ENCODE results near the gene TNNC1.

Gene TNNC1

DNA sequence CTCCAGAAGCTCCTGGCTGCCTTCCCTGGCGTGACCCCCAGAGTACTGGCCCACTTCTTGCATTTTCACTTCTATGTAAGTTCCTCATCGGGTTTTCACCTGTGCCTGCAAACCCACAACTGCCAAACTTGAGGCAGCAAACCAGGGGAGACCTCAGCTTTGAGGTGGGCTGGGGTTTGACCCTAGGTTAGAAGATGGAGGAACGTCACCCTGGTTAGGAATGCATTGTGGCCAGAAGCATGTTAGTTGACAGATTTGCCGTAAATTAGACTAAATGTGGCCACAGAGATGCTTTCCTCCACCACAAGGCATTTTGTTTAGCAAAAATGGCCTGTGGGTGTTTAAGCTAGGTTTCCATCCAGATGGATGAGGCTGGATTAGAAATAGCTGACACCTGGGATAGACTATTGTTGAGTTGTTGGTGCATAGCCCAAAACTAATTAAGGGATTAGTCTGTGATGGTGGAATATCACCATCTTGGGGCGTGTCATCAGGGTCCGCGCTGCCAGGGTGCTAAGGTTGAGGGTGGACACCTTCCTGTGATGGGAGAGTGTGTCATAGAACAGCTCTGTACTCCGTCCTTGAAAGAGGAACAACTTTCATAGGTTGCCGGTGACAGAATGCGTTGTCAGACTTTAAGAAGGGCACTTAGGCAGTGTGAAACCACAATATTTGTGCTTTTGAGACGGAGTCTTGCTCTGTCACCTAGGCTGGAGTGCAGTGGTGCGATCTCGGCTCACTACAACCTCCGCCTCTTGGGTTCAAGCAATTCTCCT is 5.1 kb upstream of the TNNC1 start:
- no peak for DNase-seq (ENCODE audit: low read depth)

DNA sequence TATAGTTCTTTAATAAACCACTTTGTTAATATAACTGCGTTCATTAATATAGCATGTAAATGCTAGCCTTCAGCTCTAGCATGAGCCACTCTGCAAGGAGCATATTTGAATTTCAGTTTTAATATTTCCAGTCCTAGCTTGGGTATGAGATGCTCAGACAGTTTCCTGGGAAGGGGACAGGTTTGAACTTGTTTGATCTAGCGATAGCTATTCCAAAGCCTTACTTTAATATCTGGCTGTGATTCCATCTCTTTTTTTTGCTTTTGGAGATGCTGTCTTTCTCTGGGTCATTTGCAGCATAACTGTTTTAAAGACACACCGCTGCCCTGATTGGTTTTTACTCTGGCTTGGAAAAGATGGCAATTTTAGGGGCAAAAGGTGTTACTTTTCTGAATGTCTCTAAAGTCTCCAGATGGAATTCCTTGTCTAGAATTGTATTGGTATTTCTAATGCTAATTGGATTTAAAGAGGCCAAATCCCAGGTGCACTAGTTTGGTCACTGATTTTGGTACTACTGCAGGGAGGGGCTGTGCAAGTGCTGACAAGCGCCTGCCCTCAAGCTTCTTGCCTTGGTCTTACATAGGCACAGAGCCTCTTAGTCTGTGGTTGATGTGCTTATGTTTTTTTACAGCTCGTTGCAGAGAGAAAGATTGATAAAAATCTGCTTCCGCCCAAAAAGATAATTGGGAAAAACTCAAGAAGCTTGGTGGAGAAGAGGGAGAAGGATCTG is 4.4 kb upstream of the TNNC1 start:
- DNase-seq (ENCODE audit: low read depth), result no peak

DNA sequence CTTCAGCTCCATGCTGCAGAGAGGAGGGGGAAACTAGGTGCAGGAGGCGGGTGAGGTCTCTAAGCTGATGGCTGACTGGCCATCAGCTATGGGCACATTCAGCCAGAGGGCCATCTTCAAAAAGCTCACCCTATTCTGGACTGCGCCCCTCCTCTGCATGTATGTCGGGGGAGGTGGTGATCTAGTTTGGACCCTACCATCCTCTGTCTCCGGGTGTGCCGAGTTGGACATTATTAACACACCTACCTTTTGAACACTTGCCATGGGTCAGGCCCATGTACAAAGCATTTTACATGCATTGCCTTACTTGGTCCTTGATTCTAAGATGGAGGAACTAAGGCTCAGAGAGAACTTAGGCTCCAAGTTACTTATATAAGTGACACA is 3.0 kb upstream of the TNNC1 start:
- DNase-seq (ENCODE audit: low read depth), result no peak

DNA sequence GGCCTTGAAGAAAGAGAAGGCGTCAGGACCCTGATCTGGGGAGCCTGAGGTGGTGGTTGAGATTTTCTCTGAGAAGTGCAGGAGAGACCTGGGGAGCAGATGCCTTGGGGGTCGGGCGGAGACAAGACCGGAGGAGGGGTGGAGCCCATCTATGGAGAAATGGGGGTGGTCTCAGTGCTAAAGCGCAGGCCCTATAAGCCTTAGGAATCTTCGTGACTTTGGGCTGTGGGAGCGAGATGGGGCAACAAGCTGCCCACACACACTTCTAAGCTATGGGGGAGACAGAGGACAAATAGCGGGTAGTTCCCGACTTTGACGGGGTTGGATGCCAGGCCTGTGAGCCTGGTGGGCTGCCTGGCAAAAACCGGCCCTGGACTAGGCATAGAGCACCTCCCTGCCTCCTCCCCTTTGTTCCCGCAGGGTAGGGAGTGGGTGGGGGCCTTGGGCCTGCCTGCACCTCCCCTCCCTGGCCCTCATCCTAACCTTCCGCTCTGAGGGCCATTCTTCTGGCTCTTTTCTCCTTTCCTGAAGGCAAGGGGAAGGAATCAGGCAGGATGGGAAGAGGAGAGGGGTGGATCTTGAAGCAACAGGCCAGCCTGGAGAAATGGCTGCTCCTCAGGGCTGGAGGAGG is 2.4 kb upstream of the TNNC1 start:
- no peak for DNase-seq (ENCODE audit: low read depth)

DNA sequence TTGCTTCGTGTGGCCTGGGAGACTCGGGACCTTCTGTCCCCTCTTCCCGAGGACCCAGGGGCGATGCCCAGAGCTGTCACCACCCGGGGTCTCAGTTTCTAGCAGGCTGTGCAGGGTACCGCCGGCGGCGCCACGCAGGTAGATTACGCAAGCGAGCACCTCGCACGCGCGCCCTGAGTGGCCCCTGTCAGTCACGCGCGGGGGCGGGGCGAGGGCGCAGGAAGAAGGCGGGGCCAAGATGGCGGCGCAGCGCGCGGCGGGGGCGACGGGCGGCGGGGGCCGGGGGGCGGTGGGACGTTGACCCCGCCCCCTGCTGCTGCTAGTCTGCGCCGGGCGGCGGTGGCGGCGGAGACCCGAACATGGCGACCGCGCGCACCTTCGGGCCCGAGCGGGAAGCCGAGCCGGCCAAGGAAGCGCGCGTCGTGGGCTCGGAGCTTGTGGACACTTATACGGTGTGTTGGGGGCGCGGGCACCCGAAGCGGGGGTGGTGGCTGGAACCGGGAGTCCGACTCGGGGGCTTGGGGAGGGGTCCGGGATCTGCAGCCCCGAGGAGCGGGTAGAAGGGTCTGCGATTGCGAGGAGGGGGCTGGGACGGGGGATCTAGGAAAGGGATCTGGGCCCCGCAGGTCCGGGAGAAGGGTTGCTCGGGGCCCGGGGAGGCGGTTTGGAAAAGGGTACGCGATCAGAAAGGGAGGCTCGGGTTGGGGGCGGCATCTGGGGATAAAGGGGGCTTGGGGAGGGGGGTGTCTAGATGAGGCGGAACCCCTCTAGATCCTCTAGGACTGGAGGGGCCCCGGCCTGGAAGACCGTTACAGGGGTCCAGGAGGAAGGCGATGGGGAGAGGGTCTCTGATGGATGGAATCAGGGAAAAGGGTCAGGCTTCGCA is 1.7 kb upstream of the TNNC1 start, which contains the start of gene NISCH:
Gene NISCH (plus strand): TSS at position 322 of the 886 bp plus-strand sequence. CDS start 38 bp downstream, at position 360.
- peak; percentile 97 for DNase-seq (ENCODE audit: low read depth)

DNA sequence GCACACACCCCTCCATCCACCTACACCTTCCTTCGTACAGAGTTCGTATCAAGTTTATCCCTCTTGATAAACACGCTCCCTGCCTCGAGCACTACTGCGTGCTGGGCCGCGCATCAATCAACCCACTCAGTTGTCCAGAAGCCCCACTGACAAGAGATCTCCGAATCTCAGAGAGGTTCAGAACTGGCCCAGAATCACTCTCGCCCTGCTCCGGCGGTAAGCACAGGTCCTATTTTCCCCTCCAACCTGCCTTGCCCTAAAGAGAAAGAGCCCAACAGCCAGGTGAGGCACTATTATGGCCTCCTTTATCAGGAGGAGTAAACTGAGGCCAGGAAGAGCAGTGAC is 1.1 kb upstream of the TNNC1 start:
- no peak for DNase-seq (ENCODE audit: low read depth)

DNA sequence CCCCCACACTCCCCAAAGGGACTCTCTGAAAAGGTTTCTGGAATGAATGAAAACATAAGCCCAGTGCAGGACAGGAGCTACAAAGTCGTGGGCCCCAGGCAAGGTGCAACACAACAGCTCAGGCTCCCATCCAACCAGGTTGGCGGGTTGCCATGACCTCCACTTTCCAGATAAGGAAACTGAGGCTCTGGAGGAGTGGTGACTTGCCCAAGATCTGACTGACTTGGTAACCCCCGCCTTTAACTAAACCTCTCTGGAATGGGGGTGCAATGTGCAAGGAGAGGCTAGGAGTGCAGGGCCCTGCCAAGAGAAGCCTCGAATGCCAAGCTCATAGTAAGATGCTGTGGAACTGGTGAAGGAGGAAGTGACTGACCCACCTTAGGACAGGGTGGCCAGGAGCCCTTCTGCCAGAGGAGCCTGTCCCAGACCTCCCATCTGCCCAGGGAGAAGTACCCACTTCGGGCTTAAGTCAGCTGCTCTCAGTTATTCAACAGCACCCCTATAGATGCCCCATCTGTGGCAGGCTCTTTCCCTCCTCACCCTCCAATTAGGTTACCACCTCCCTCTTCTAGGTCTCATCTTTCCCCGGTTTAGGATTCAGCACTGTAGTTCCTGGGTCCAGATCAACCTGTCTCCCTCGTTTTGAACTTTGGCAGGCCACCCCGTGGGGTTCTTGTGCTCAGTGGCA is 553 bp upstream of the TNNC1 start:
- DNase-seq (ENCODE audit: low read depth), result no peak

DNA sequence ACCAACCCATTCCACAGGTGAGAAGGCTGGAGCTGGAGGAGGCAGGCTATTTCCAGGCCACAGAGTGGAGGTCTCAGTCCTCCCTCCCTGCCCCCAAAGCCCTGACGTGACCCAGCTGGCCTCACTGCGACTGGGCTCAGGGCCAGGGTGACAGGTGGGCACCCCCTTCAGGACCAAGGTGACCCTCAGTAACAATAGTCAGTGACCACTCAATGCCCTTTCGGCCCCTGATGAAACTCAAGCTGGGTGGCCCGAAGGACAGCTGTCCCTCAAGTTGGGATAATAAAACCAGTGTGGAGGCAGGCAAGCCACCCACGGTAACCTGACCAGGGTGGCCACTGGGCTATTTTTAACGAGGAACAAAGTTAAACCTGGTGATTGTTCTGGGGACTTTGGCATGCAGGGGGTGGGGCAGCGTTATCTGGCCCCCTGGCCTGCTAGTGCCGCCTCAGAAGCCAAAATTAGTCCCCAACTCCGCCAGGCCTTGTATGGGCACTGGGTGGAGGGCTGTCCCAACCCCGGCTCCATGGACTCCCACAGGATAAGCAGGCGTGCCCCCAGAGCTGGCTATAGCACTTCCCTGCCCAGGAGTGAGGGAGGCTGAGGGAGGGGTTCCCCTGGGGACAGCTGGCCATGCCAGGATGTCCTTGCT is 1.1 kb downstream of the TNNC1 start:
- no peak for DNase-seq (ENCODE audit: low read depth)

DNA sequence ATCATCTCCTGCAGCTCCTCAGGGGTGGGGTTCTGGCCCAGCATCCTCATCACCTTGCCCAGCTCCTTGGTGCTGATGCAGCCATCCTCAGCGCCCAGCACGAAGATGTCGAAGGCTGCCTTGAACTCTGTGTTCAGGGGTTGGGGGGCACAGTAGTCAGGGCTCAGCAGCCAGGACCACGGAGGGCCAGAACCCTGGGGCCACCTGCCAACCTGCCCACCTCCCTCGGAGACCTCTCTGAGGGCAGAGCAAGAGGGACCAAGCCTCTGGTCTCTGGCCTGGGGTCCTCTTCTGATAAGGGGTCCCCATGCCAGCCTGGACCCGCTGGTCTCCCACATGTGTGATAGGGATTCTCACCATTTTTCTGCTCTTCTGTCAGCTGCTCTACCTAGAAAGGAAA is 1.7 kb downstream of the TNNC1 start:
- DNase-seq (ENCODE audit: low read depth), result no peak

DNA sequence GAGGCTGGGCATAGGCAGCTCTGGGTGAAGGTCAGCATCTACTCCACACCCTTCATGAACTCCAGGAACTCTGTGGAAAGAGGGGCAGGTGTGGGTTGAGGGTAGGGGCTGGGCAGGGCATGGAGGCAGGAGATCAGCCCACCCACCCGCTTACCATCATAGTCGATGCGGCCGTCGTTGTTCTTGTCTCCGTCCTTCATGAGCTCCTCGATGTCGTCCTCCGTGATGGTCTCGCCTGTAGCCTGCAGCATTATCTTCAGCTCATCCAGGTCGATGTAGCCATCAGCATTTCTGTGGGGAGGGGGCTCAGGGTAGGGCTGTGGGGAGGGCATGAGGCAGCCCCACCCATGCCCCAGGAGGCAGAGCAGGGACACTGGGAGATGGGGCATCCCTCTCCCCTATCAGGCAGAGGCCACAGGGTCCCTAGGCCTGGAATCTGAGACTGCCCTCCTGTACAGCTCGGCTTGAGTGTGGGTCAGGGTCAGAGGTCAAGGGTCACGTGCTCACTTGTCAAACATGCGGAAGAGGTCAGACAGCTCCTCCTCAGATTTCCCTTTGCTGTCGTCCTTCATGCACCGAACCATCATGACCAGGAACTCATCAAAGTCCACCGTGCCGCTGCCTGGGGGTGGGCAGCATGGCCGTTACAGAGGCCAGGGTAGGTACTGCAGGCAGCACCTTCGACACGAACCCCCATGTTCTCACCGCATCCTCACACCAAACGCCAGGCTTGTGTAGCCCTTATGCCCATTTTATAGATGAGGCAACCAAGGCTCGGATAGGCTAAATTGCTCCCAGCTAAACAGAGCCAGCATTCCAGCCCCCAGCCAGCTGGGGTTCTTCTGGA is 2.4 kb downstream of the TNNC1 start:
- no peak for DNase-seq (ENCODE audit: low read depth)

DNA sequence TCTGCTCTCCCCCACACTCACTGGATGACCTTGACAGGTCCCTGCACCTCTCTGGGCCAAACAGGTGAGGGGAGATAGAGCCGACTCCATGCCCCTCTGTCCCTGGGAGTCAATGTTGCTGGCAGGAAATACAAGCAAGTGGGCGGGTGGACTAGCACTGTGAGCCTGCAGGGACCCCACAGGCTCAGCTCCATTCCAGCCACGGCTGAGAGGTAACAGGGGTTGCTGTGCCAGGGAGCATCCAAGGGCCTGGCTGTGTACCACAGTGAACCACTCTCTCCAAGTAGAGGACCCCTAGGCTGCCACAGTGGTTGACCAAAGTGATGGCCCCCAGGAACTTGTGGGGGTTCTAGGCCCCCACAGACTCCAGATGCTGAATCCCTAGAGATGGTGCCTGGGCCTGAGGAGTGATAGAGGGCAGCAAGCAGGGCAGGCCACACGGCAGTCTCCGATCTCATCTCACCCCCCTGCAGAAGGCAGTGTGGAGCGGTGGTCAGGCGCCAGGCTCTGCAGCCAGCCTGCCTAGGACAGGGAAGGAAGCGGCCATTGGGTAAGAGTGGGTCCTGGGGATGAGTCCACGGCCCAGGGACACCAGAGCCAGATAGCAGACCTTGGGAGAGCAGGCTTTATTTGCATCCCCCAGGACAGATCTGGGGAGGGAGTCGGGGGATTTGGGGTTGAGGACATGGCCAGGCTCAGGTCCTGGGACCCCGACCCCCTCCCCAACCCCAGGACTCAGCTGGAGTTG is 3.2 kb downstream of the TNNC1 start:
- DNase-seq (ENCODE audit: low read depth), result no peak

DNA sequence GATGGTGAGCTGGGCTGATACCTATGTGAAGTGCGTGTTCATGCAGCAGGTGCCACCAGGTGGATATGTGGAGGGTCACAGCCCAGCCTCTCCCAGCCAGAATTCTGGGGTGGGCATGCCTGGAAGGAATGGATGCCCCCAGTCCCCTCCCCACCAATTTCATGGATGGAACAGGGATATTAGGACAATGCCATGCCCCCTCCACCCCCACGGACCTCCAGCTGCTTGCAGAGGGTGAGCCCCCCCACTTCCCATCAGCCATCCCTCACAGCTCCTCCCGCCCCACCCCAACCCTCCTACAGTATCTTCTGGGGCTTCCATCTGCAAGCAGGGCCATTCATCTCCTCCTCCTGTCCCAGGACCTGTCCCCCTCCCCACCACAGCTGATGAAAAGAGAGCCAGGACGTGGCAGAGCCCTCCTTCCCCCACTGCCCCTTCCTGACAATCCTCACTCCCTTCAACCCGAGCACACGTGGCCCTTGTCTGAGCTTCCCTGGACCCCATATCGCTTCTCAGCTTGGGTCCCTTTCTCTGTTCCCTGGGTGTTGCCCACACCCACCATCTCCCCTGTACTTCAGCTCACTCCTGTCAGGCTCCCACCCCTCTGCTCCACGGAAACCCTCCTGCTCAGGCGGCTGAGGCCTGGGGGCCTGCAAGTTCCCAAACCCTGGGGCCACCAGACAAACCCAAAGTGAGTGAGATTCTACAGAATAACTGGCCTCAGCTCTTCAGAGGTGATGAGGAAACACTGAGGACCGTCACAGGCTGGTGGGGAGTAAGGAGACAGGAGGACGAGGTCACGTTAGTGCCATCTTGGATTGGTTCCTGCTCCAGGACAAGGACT is 6.1 kb downstream of the TNNC1 start:
- no peak for DNase-seq (ENCODE audit: low read depth)

DNA sequence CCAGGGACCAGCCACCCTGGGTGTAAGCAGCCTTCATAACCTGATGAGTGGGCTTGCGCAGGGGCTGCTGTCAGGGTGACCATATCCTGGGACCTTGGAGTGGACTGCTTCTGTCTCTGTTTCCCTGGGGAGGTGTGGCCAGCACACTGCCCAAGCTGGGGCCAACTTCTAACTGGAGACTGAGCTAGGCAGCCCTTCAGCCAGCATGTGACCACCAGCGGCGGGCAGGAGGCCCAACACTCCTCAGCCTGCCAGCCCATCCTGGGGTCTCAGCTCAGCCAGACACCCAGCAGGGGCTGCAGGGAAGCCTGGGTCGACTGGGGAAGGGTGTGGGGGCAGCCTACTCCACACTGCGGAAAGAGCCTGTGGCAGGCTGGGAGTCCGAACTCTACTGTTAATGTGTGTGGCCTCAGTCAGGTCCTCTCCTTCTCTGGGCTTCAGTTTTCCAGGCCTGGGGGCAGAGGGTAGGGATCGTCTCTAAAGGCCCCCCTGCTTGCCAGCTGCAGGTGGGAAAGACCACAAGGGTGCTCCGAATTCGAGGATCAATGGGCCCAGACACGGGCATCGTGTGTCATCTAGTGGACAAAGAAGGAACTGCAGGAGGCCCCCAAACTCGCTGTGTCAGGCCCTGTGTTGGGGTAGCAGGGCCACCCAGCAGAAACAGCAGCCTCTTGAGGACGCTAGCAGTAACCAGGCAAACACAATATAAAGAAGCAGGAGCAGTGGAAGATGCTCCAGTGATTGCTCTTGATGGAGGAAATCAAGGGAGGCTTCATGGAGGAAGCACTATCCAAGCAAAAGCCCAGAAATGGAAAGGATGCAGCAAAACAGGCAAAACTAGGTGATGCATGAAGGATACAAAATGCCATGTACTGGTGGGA is 7.0 kb downstream of the TNNC1 start:
- DNase-seq (ENCODE audit: low read depth), result peak; percentile 49

DNA sequence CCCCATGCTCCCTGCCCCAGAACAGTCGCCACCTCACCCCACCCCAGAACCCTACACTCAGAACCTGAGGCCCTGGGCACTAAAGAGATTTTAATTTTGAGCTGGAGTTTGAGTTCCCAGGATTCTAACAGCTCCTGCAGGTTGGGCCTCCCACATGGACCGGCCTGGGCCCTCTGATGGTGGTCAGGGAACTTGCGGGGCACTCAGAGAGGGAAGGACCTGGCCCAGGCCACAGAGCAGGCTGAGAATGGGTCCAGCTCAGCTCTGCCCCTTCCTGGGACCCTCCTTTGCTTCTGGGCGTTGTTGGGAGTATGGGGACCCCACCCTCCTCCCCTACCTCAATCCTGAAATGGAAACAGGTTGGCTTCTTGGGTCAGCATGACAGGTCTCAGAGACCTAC is 7.8 kb downstream of the TNNC1 start:
- DNase-seq (ENCODE audit: low read depth), result no peak

DNA sequence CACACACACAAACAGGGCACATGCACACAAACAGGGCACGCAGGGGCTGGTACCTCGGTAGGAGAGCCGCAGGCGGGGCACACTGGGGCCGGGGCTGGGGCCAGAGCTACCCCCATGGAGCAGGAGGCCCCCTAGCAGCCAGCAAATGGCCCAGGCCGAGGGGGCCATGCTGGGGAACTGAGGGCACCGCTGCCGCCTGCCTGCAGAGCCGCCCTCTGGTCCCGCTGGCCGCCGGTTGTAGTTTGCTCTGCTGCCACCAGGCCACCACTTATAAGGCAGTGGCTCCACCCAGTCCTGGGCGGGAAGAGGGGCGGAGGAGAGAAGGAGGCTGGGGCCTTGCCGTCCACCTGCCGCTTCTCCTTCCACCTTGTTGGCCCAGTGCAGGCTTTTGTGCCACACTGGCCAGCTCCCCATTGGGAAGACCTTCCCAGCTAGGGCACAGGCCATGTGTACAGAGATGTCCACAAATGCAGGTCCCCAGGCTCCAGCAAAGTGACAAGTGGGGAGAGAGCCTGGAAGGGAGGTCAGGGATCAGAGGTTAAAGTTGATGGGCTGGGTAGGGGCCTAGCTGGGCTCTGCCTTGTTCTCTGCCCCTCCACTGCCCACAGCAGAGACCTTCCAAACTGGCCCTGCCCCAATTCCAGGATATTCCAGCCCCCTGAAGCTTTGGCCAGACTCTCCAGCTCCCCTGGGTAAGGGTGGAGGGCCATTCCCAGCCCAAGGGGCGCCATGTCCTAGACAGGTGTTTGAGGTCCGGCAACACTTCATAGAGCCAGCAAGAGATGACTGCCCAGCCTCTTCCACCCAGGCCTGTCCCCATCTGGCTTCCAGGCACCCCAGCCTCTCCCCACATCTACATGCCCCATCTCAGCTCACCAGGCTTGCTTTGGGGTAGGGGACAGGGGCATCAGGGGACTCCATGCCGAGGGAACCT is 8.7 kb downstream of the TNNC1 start, which contains the start of gene SEMA3G:
Gene SEMA3G (minus strand): TSS at position 244 of the 934 bp plus-strand sequence. CDS start 76 bp downstream, at position 168.
- peak; percentile 50 for DNase-seq (ENCODE audit: low read depth)
